Neutrophil (primary cell): Measurements from ENCODE around the gene OBP2A.
"Not testable (repeated sequence)": the region's sequence is repeated elsewhere in the genome, so short reads cannot be mapped to it uniquely, and the experiment has no call there.

Experiments
- H3K27ac ChIP-seq: fragments of 200-600 bp; sonication (generic); 2 replicates; pipeline ENCODE4 v1.5.1; 2016; ENCODE audit warnings: mild to moderate bottlenecking, moderate library complexity
- H3K27me3 ChIP-seq: fragments of 200-600 bp; sonication (generic); 2 replicates; pipeline ENCODE4 v1.6.0; 2016; ENCODE audit warnings: mild to moderate bottlenecking
- H3K36me3 ChIP-seq: fragments of 200-600 bp; sonication (generic); 2 replicates; pipeline ENCODE4 v1.5.1; 2017
- H3K4me1 ChIP-seq, 2 experiments: fragments of 200-600 bp in 1 of 2; sonication (generic) in 1 of 2; 1 replicate in 1 of 2; 2 replicates in 1 of 2; pipeline versions ENCODE4 v1.5.1 to v1.6.1; 2013 to 2016; ENCODE audit warnings: low read depth in 1 of 2, low read length in 1 of 2, mild to moderate bottlenecking in 1 of 2, moderate library complexity in 1 of 2; ENCODE audit not compliant: control insufficient read depth in 1 of 2, insufficient read depth in 1 of 2
- H3K4me3 ChIP-seq, 2 experiments: fragments of 200-600 bp in 1 of 2; sonication (generic) in 1 of 2; 1 replicate in 1 of 2; 2 replicates in 1 of 2; pipeline ENCODE4 v1.5.1; 2013 to 2016; ENCODE audit warnings: low read depth in 1 of 2, low read length in 1 of 2, mild to moderate bottlenecking in 1 of 2, moderate library complexity in 1 of 2
- H3K9me3 ChIP-seq: fragments of 200-600 bp; sonication (generic); 2 replicates; pipeline ENCODE4 v1.5.1; 2016
- TF ChIP-seq, protein P1 (sequence below): fragments of 200-600 bp; sonication (generic); IDR thresholded peaks from 2 replicates; pipeline ENCODE4 v1.5.1; 2016; ENCODE audit warnings: antibody characterized with exemption

OBP2A gene

DNA sequence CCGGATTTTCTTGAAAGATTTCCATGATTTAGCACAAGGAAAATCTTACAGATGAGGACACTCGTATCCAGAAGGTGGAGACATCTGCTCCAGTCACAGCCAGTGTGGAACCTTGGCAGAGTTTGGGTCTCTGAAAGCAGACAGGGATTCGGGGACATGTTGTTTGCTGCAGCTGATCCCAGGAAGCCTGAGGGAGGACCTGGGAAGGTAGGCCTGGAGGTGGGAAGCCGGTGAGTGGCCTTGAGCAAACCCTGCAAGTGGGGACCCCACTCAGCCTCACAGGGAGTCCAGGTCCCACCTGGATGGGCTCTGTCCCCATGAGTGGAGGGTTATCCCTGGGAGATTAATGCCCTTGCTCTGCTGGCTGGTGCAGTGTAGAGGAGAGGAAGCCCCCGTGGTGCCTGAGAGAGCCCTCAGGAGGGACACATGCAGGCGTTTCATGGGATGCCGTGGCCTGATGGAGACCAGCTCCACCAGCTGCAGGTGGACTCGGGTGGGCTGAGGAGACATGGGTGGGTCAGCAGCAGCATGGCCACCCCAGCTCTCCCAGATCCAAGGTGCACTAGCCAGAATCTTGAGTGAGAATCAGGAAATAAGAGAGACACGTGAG lies 37.6 kb upstream of the OBP2A start:
- H3K4me1 ChIP-seq = no peaks in the 10 kb centered on the region
- peaks cover 10% of the 10 kb centered on the region for H3K36me3 ChIP-seq
- H3K9me3 ChIP-seq = no peaks in the 10 kb centered on the region
- TF ChIP-seq, protein P1, sequence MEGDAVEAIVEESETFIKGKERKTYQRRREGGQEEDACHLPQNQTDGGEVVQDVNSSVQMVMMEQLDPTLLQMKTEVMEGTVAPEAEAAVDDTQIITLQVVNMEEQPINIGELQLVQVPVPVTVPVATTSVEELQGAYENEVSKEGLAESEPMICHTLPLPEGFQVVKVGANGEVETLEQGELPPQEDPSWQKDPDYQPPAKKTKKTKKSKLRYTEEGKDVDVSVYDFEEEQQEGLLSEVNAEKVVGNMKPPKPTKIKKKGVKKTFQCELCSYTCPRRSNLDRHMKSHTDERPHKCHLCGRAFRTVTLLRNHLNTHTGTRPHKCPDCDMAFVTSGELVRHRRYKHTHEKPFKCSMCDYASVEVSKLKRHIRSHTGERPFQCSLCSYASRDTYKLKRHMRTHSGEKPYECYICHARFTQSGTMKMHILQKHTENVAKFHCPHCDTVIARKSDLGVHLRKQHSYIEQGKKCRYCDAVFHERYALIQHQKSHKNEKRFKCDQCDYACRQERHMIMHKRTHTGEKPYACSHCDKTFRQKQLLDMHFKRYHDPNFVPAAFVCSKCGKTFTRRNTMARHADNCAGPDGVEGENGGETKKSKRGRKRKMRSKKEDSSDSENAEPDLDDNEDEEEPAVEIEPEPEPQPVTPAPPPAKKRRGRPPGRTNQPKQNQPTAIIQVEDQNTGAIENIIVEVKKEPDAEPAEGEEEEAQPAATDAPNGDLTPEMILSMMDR = no peak
- no peak overlapping the region for H3K4me3 ChIP-seq
- peaks cover 14% of the 10 kb centered on the region for H3K27me3 ChIP-seq
- no peak overlapping the region for H3K27ac ChIP-seq

DNA sequence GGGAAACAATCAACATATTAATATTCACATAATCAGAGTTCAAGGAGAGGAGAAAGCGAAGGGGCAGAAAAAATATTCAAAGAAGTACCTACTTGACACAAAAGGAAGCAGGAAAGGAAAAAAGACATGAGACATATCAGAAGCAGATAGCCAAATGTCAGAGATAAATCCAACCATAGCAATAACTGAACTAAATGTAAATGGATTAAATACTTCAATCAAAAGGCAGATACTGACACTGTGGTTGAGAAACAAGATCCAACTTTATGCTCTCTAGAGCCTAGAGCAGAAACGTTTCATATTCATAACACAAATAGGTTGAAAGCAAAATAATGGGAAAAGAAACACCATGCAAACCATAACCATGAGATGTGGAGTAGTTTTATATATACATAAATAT lies 36.5 kb upstream of the OBP2A start:
- TF ChIP-seq, protein P1 = no peak
- Histone ChIP-seq H3K4me1 (no peaks in the 10 kb centered on the region), H3K27ac (no peak overlapping the region), H3K4me3 (no peak overlapping the region), H3K36me3 (no peaks in the 10 kb centered on the region), H3K27me3 (peaks cover 15% of the 10 kb centered on the region), H3K9me3 (no peaks in the 10 kb centered on the region)

DNA sequence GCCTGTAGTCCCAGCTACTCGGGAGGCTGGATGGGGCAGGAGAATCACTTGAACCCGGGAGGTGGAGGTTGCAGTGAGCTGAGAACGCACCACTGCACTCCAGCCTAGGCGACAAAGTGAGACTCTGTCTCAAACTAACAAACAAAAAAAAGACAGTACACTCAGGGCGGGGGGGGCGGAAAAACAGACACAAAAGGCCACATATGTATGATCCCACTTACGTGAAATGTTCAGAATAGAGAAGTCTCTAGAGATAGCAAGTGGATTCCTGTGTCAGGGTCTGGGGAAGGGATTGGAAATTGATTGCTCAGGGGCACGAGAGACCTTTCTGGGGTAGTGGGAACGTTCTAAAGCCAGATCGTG lies 33.7 kb upstream of the OBP2A start:
- Histone ChIP-seq H3K9me3 (no peaks in the 10 kb centered on the region), H3K27ac (no peak overlapping the region), H3K4me3 (no peak overlapping the region), H3K36me3 (no peaks in the 10 kb centered on the region), H3K4me1 (no peaks in the 10 kb centered on the region), H3K27me3 (peaks cover 27% of the 10 kb centered on the region)
- TF ChIP-seq, protein P1 = no peak

DNA sequence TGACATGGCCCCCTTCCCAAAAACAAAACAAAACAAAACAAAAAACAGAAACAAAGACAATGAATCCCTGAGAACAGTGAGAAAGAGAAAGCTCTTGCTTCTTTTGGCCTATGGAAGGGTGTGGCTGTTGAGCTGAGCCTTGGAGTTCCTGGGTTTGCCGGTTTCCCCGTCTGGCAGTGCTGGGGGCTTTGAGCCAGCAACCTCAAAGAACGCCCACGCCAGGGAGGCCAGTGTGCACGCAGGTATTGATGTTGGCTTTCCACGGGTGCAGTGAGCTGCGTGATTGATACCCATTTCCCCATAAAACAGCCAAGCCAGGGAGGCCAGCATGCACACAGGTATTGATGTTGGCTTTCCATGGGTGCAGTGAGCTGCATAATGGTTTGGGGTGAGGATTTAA lies 33.0 kb upstream of the OBP2A start:
- peaks cover 34% of the 10 kb centered on the region for H3K27me3 ChIP-seq
- H3K36me3 ChIP-seq = no peaks in the 10 kb centered on the region
- H3K4me1 ChIP-seq = no peaks in the 10 kb centered on the region
- no peak overlapping the region for H3K4me3 ChIP-seq
- TF ChIP-seq, protein P1 = no peak
- H3K27ac ChIP-seq = no peak overlapping the region
- no peaks in the 10 kb centered on the region for H3K9me3 ChIP-seq

DNA sequence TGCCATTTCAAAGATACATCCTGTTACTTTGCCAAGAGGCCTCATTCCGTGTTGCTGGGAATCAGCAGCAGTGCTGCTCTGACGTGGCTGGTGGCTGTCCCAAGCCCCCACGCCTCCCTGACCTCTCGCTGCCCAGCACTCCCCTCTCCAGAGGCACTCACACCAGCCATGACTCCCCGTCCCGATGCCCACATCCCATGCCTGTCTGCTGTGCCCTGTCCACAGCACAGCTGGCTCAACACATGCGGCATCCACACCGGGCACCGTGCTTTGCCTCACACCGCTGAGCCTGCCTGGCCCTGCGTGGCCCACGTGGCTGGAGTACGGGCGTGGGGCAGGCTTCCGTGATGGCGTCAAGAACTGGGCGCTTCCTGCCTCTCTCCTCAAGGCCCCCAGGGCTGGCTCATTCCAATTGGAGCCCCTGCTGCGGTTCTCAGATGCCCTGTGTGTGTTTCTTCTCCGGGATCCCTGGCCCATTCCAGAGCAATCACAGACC lies 32.5 kb upstream of the OBP2A start:
- H3K4me3 ChIP-seq = no peak overlapping the region
- TF ChIP-seq, protein P1 = no peak

DNA sequence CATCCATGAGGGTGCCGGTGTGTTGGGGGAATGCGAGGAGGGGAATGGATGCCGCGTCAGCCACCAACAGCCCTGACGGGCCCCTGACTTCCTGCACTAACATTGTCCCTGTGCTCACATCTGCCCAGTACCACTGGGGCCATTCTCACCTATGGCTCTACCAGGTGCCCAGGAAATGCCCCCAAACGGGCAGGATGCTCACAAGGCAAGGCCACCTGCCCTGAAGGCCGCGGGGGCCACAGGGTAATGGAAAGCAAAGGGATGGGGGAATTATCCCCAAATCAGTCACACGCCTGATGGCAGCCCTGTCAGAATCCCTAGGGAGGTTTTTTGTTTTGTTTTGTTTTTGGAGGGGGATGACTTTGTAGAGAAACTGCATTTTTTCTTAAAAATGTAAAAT lies 32.0 kb upstream of the OBP2A start:
- not testable (repeated sequence) for H3K4me1 ChIP-seq, H3K9me3 ChIP-seq, H3K4me3 ChIP-seq, H3K27ac ChIP-seq, H3K36me3 ChIP-seq
- peaks cover 42% of the 10 kb centered on the region for H3K27me3 ChIP-seq

More for the DNA sequence above, 32.5 kb upstream of the OBP2A start:
- Histone ChIP-seq H3K9me3 (no peaks in the 10 kb centered on the region), H3K4me1 (no peaks in the 10 kb centered on the region), H3K27ac (no peak overlapping the region), H3K36me3 (no peaks in the 10 kb centered on the region), H3K27me3 (peaks cover 39% of the 10 kb centered on the region)
